Hypothalamus (tissue), 51 donors: ENCODE data around the gene PANK4.
A peak's percentile ranks its signal among the peaks of the same experiment; 100 is the strongest.
"Not testable (repeated sequence)": the region's sequence is repeated elsewhere in the genome, so short reads cannot be mapped to it uniquely, and the experiment has no call there.

Experiments used
- DNase-seq, 51 donors: peaks; one replicate each; lab custom pipeline; 2025; lab: John Stamatoyannopoulos, UW

PANK4 gene

GRCh38 chr1:2469103-2469940, 57.1 kb downstream of the PANK4 start:
- DNase-seq: no peak

- DNase-seq: no peak
Observed at GRCh38 chr1:2468540-2468939, 57.9 kb downstream of the PANK4 start.

- no peak for DNase-seq
Observed at GRCh38 chr1:2468041-2468472, 58.3 kb downstream of the PANK4 start.

GRCh38 chr1:2466958-2467554, 59.3 kb downstream of the PANK4 start:
- peak in 4 of 51 donors; percentile 14 to 22 (median 18) for DNase-seq

GRCh38 chr1:2466270-2466665, 60.1 kb downstream of the PANK4 start:
- no peak for DNase-seq

- no peak for DNase-seq
Observed at GRCh38 chr1:2465371-2466269, 60.8 kb downstream of the PANK4 start.

GRCh38 chr1:2463396-2463795, 63.0 kb downstream of the PANK4 start:
- peak in 4 of 51 donors; percentile 11 to 42 (median 26) for DNase-seq

GRCh38 chr1:2462819-2463218, 63.6 kb downstream of the PANK4 start:
- DNase-seq: no peak

GRCh38 chr1:2460996-2461751, 65.2 kb downstream of the PANK4 start:
- DNase-seq: peak in 7 of 51 donors; percentile 12 to 45 (median 19)

- no peak for DNase-seq
Observed at GRCh38 chr1:2460203-2460602, 66.2 kb downstream of the PANK4 start.

GRCh38 chr1:2459757-2460156, 66.6 kb downstream of the PANK4 start:
- DNase-seq: peak in 43 of 51 donors; percentile 17 to 91 (median 75)

- not testable (repeated sequence) for DNase-seq
Observed at GRCh38 chr1:2459102-2459753, 67.2 kb downstream of the PANK4 start.

GRCh38 chr1:2458687-2459086, 67.7 kb downstream of the PANK4 start:
- DNase-seq: no peak
